A549 (cell line): ENCODE measurements around the gene DOK6. TPM values are rescaled to one million over a fixed set of nuclear protein-coding genes. Genes with fewer than 3 reads are reported as not detected.

Experiments used
- ATAC-seq, 2 experiments: fragments of 200-7000 bp in 1 of 2; fragments of >200 bp in 1 of 2; cut with Nextera tagmentation in 1 of 2; cut with Tn5 transposase in 1 of 2; 3 replicates each; pipeline versions ENCODE4 v1.8.0 to v1.9.1; 2018 to 2020; ENCODE audit warnings: mild to moderate bottlenecking in 1 of 2, moderate library complexity in 1 of 2
- CTCF ChIA-PET: fragments of 300-600 bp; sonication (Branson Sonifier 250); formaldehyde crosslinking; extraction: SDS; loops from one replicate; lab custom pipeline; 2021; ENCODE audit warnings: antibody characterized with exemption, inconsistent platforms; lab: Yijun Ruan, JAX
- POLR2A ChIA-PET: fragments of 350-600 bp; formaldehyde crosslinking; extraction: SDS; loops from one replicate; lab custom pipeline; 2021; ENCODE audit warnings: antibody characterized with exemption, inconsistent platforms; lab: Yijun Ruan, JAX
- DNase-seq, 2 experiments: peaks; one replicate each; pipeline versions ENCODE4 v3.0.0 to v3.0.0-alpha.2; 2011 to 2016; ENCODE audit warnings: low read depth in 1 of 2, low spot score in 1 of 2
- FAIRE-seq: peaks from 2 replicates; lab custom pipeline; 2011; peaks lifted over from hg19 to GRCh38; lab: Jason Lieb, UNC
- H3K27ac ChIP-seq, 2 experiments: fragments of >200 bp; sonication (Bioruptor Twin); formaldehyde crosslinking; 3 replicates each; pipeline ENCODE4 v1.5.1; 2016 to 2017
- H3K4me1 ChIP-seq: fragments of >200 bp; sonication (Bioruptor Twin); formaldehyde crosslinking; 3 replicates; pipeline ENCODE4 v1.6.1; 2016
- H3K4me2 ChIP-seq: fragments of >200 bp; sonication (Bioruptor Twin); formaldehyde crosslinking; 3 replicates; pipeline ENCODE4 v1.6.1; 2016
- H3K4me3 ChIP-seq: fragments of >200 bp; sonication (Bioruptor Twin); formaldehyde crosslinking; 3 replicates; pipeline ENCODE4 v1.5.1; 2016
- H3K9me3 ChIP-seq: fragments of >200 bp; sonication (Bioruptor Twin); formaldehyde crosslinking; 3 replicates; pipeline ENCODE4 v1.6.1; 2016
- BCL3 ChIP-seq: fragments of >200 bp; sonication (Bioruptor Twin); formaldehyde crosslinking; IDR thresholded peaks from 3 replicates; pipeline ENCODE4 v1.6.1; 2016
- CEBPB ChIP-seq, 2 experiments: fragments of >200 bp in 1 of 2; sonication (Bioruptor Twin) in 1 of 2; formaldehyde crosslinking in 1 of 2; IDR thresholded peaks; 2 replicates each; pipeline ENCODE4 v1.6.1; 2012 to 2016
- ELK1 ChIP-seq: fragments of 150-350 bp; IDR thresholded peaks from 2 replicates; pipeline ENCODE4 v1.6.1; 2014; ENCODE audit warnings: low read depth, mild to moderate bottlenecking, low read length
- FOSB ChIP-seq: fragments of 250-450 bp; sonication (Bioruptor Pico); IDR thresholded peaks from 2 replicates; pipeline ENCODE4 v1.5.0; 2020; ENCODE audit warnings: mild to moderate bottlenecking, moderate library complexity
- HMGXB4 ChIP-seq: fragments of 250-450 bp; sonication (Bioruptor Pico); IDR thresholded peaks from 2 replicates; pipeline ENCODE4 v1.5.0; 2021; ENCODE audit warnings: mild to moderate bottlenecking, moderate library complexity, borderline replicate concordance
- HOXA7 ChIP-seq: fragments of 250-450 bp; sonication (Bioruptor Pico); IDR thresholded peaks from 2 replicates; pipeline ENCODE4 v1.5.0; 2020; ENCODE audit warnings: mild to moderate bottlenecking, moderate library complexity
- HOXB13 ChIP-seq: fragments of 250-450 bp; sonication (Bioruptor Pico); IDR thresholded peaks from 2 replicates; pipeline ENCODE4 v1.5.0; 2020; ENCODE audit warnings: low read depth, mild to moderate bottlenecking, moderate library complexity
- JUN ChIP-seq, 2 experiments: fragments of >200 bp; sonication (Bioruptor Twin); formaldehyde crosslinking; IDR thresholded peaks; 2 replicates in 1 of 2; 3 replicates in 1 of 2; pipeline ENCODE4 v1.6.1; 2016 to 2017
- MAFK ChIP-seq: fragments of 450-650 bp; IDR thresholded peaks from 2 replicates; pipeline ENCODE4 v1.6.1; 2014; ENCODE audit not compliant: partially characterized antibody
- MAZ ChIP-seq: fragments of 150-350 bp; IDR thresholded peaks from 2 replicates; pipeline ENCODE4 v1.6.1; 2014; ENCODE audit warnings: antibody characterized with exemption, low read depth, low read length, borderline replicate concordance
- NPAS2 ChIP-seq: fragments of 250-450 bp; sonication (Bioruptor Pico); IDR thresholded peaks from 2 replicates; pipeline ENCODE4 v1.8.0; 2022; ENCODE audit warnings: mild to moderate bottlenecking, moderate library complexity, borderline replicate concordance
- NR3C1 ChIP-seq: fragments of >200 bp; sonication (Bioruptor Twin); formaldehyde crosslinking; IDR thresholded peaks from 3 replicates; pipeline ENCODE4 v1.6.1; 2017
- RAD21 ChIP-seq, 2 experiments: fragments of >200 bp in 1 of 2; sonication (Bioruptor Twin) in 1 of 2; formaldehyde crosslinking in 1 of 2; IDR thresholded peaks in 1 of 2; conservative IDR thresholded peaks in 1 of 2; 2 replicates in 1 of 2; 3 replicates in 1 of 2; pipeline ENCODE4 v1.6.1; 2012 to 2018; ENCODE audit warnings: inconsistent platforms in 1 of 2
- RARB ChIP-seq: fragments of 250-450 bp; sonication (Bioruptor Pico); IDR thresholded peaks from 2 replicates; pipeline ENCODE4 v1.8.0; 2021; ENCODE audit warnings: mild to moderate bottlenecking, moderate library complexity
- RCOR1 ChIP-seq: fragments of 150-350 bp; IDR thresholded peaks from 2 replicates; pipeline ENCODE4 v1.6.1; 2014; ENCODE audit warnings: antibody characterized with exemption, low read length, low read depth
- RNF2 ChIP-seq: fragments of 200-600 bp; sonication (generic); IDR thresholded peaks from 2 replicates; pipeline ENCODE4 v1.6.1; 2016; ENCODE audit warnings: low read depth, mild to moderate bottlenecking, antibody characterized with exemption, moderate library complexity, borderline replicate concordance
- SREBF2 ChIP-seq: fragments of 450-650 bp; IDR thresholded peaks from 2 replicates; pipeline ENCODE4 v1.6.1; 2014; ENCODE audit warnings: mild to moderate bottlenecking, moderate library complexity
- TP53 ChIP-seq: fragments of 250-450 bp; sonication (Bioruptor Pico); IDR thresholded peaks from 2 replicates; pipeline ENCODE4 v1.5.0; 2021; ENCODE audit warnings: mild to moderate bottlenecking, moderate library complexity
- ZFP36 ChIP-seq: fragments of 450-650 bp; IDR thresholded peaks from 2 replicates; pipeline ENCODE4 v1.6.1; 2014; ENCODE audit warnings: borderline replicate concordance; ENCODE audit not compliant: partially characterized antibody
- ZNF302 ChIP-seq: fragments of 250-450 bp; sonication (Bioruptor Pico); IDR thresholded peaks from 2 replicates; pipeline ENCODE4 v1.9.0; 2021; ENCODE audit warnings: inconsistent platforms, mild to moderate bottlenecking, moderate library complexity
- ZSCAN20 ChIP-seq: fragments of 250-450 bp; sonication (Bioruptor Pico); IDR thresholded peaks from 2 replicates; pipeline ENCODE4 v1.8.0; 2022; ENCODE audit warnings: mild to moderate bottlenecking, moderate library complexity
- WGBS: methylation state at CpG from one replicate; pipeline ENCODE4 v1.1.6; 2017; ENCODE audit errors: missing lambda C conversion rate; 5-methylcytosine and 5-hydroxymethylcytosine counted together
- polyA plus RNA-seq, 4 experiments: library from polyadenylated mRNA; depleted of rRNA in 3 of 4; stranded (reverse); fragments of >200 nt; fragmentation: RNase III in 1 of 4; extraction: RNeasy Plus Mini Kit Qiagen cat#74134 plus additional on column Dnase treatment in 1 of 4; gene quantifications; 2 replicates in 3 of 4; 3 replicates in 1 of 4; pipeline ENCODE4 v1.2.3, GENCODE V29; 2011 to 2017
- TF ChIP-seq, protein P1 (sequence below): fragments of >200 bp; sonication (Bioruptor Twin); formaldehyde crosslinking; IDR thresholded peaks from 3 replicates; pipeline ENCODE4 v1.5.1; 2016
- TF ChIP-seq, protein P2 (sequence below): fragments of 250-450 bp; sonication (Bioruptor Pico); IDR thresholded peaks from 2 replicates; pipeline ENCODE4 v1.5.0; 2020; ENCODE audit warnings: low read depth, mild to moderate bottlenecking, moderate library complexity

DOK6 gene
- polyA plus RNA-seq, 2 of the 4 experiments (the other 2 are of a cell fraction): not detected

DNA sequence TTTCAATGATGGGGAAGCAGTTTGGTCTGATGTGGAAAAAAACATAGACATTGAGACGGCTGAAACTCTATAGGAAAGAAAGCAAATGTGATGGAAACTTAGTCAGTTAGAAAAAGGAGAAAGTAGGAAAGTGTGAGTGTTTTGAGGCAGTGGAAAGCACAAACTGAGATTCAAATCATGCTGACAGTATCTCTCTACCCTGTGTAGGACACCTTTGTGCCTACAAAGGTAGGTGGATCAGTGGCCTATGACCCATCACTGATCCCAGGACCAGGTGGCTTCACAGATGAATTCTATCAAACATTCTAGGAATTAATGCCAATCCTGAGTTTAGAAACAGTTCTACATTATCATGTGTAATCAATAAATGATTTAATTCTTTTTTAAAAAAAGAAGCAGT, 489.9 kb downstream of the DOK6 start (continued):
- TF ChIP-seq RARB (CRISPR knock-in tag) (no peak), TP53 (CRISPR knock-in tag) (no peak)
- TF ChIP-seq, all 56 proteins: peak for 0

DNA sequence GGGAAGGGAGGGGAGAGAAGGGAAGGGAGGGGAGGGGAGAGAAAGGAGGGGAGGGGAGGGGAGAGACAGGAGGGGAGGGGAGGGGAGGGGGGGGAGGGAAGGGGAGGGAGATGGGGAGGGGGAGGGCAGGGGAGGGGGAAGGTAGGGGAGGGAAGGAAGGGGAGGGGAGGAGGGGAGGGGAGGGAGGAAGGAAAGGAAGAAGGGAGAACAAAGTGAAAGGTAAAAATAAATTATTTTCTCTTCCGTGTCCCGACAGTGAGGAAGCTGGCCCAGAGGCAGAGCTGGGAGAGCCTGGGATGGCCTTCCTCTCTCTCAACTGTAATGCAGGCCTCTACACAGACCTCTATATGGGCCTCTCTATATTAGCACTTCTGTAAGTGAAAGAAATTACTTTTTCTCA, 493.8 kb downstream of the DOK6 start:
- FAIRE-seq (no peak), DNase-seq (no peak), ATAC-seq (no peak)
- TF ChIP-seq, protein P1, sequence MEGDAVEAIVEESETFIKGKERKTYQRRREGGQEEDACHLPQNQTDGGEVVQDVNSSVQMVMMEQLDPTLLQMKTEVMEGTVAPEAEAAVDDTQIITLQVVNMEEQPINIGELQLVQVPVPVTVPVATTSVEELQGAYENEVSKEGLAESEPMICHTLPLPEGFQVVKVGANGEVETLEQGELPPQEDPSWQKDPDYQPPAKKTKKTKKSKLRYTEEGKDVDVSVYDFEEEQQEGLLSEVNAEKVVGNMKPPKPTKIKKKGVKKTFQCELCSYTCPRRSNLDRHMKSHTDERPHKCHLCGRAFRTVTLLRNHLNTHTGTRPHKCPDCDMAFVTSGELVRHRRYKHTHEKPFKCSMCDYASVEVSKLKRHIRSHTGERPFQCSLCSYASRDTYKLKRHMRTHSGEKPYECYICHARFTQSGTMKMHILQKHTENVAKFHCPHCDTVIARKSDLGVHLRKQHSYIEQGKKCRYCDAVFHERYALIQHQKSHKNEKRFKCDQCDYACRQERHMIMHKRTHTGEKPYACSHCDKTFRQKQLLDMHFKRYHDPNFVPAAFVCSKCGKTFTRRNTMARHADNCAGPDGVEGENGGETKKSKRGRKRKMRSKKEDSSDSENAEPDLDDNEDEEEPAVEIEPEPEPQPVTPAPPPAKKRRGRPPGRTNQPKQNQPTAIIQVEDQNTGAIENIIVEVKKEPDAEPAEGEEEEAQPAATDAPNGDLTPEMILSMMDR: no peak
- no peak for TF ChIP-seq HOXB13
- no peak for TF ChIP-seq JUN (IDR thresholded peaks at IDR 0.05)
- TF ChIP-seq NPAS2 (CRISPR knock-in tag): no peak
- no peak for TF ChIP-seq SREBF2
- no peak for TF ChIP-seq ZNF302
- no peak for TF ChIP-seq BCL3
- TF ChIP-seq ZFP36: no peak
- no peak for TF ChIP-seq MAZ
- no peak for TF ChIP-seq NR3C1
- TF ChIP-seq RAD21 (conservative IDR thresholded peaks at IDR 0.05 in 1 of 2, IDR thresholded peaks at IDR 0.05 in 1 of 2): no peak
- TF ChIP-seq RNF2: no peak
- Histone ChIP-seq H3K9me3 (no peaks in the 10 kb centered on the region), H3K4me2 (no peak overlapping the region), H3K27ac (no peak overlapping the region), H3K4me3 (no peak overlapping the region), H3K4me1 (no peaks in the 10 kb centered on the region)
- ChIA-PET POLR2A (no interaction called here), CTCF (no interaction called here)
- 90% methylated on average over 2 of the region's 2 CpGs for WGBS

DNA sequence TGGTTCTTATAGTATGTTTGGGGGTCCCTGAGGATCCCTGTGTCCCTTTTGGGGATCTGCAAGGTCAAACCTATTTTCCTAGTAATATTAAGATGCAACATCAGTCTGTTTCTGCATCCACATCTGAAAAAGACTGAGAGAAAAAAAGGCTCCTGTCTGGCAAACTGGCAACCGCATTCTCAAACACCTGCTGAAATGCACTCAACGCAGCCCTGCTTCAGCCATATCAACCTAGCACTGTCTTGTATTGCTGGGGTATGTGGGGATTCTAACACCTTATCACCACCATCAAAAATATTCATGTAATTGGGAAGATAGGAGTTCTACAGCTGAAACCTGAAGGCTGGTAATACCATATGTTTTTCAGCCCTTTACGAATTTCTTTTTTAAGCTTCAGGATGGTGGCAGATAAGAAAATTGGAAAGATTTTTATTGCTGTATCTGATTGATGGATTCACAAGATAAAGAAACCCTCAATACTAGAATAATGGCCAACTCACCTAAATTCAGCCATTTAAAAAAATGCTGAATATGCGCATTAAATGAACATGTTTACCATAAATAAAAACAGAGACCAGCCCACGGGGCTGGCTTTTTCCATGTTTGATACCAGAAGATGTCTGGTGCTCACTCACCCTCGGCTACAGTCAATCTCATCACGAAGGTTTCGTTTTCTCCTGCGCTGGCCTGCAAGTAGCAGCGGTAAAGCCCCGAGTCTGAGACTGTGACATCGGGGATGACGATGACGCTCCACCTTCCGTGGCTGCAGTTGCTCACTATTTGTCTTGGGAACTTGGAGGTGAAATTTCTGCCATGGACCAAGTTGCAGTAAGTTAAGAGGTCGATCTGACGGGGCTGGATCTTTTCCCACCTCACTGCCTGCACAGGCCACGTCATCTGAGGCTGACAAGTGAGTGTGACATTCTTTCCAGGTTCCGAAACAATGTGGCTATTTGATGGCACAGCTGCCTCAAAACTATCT, 494.7 kb downstream of the DOK6 start:
- H3K4me3 ChIP-seq: no peak overlapping the region
- DNase-seq (no peak), ATAC-seq (no peak), FAIRE-seq (no peak)
- H3K27ac ChIP-seq: no peak overlapping the region
- ChIA-PET POLR2A (no interaction called here), CTCF (interaction anchor here (0.7 kb wide), 1 partner anchor 560 kb away, joined by 3 read pairs; no protein-coding TSS in a partner anchor)
- H3K4me1 ChIP-seq: no peaks in the 10 kb centered on the region
- H3K9me3 ChIP-seq: no peaks in the 10 kb centered on the region
- WGBS: 83% methylated on average over 19 of the region's 19 CpGs
- H3K4me2 ChIP-seq: no peak overlapping the region
- TF ChIP-seq MAFK (peak; percentile 78), RCOR1 (no peak)

- Histone ChIP-seq H3K9me3 (no peaks in the 10 kb centered on the region), H3K27ac (no peak overlapping the region), H3K4me2 (no peak overlapping the region), H3K4me3 (no peak overlapping the region), H3K4me1 (no peaks in the 10 kb centered on the region)
- DNase-seq (no peak), FAIRE-seq (no peak), ATAC-seq (no peak)
- CTCF ChIA-PET: no interaction called here
- WGBS: 84% methylated on average over 7 of the region's 7 CpGs
- POLR2A ChIA-PET: no interaction called here
- no peak for TF ChIP-seq HOXA7
- TF ChIP-seq CEBPB (IDR thresholded peaks at IDR 0.05): no peak
- TF ChIP-seq HMGXB4: no peak
- no peak for TF ChIP-seq RNF2
- no peak for TF ChIP-seq ELK1
- no peak for TF ChIP-seq ZSCAN20
- TF ChIP-seq, protein P2, sequence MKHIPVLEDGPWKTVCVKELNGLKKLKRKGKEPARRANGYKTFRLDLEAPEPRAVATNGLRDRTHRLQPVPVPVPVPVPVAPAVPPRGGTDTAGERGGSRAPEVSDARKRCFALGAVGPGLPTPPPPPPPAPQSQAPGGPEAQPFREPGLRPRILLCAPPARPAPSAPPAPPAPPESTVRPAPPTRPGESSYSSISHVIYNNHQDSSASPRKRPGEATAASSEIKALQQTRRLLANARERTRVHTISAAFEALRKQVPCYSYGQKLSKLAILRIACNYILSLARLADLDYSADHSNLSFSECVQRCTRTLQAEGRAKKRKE: no peak
- no peak for TF ChIP-seq FOSB (CRISPR knock-in tag)
Observed at GRCh38 chr18:69897397-69898108, 496.9 kb downstream of the DOK6 start.
